Neural cell (in vitro differentiated cells): ENCODE data around the gene CAPZA2. TPM values are rescaled to one million over a fixed set of nuclear protein-coding genes. Genes with fewer than 3 reads are reported as not detected.

Experiments used
- H2AFZ ChIP-seq: fragments of 200-600, 300-800 bp; sonication (generic), shearing (Covaris generic); 2 replicates; pipeline ENCODE4 v1.6.0; 2014; ENCODE audit warnings: low read depth, mild to moderate bottlenecking, antibody characterized with exemption, low read length, moderate library complexity
- H3F3A ChIP-seq: fragments of 200-600 bp; shearing (Covaris generic); 2 replicates; pipeline ENCODE4 v1.6.1; 2016; ENCODE audit warnings: mild to moderate bottlenecking, moderate library complexity, mixed read lengths, antibody characterized with exemption, low read length; ENCODE audit not compliant: insufficient read depth, poor library complexity, severe bottlenecking
- H3K27ac ChIP-seq: fragments of 200-600, 300-800 bp; sonication (generic), shearing (Covaris generic); 2 replicates; pipeline ENCODE4 v1.5.1; 2014; ENCODE audit warnings: mild to moderate bottlenecking, low read length, moderate library complexity
- H3K27me3 ChIP-seq: fragments of 300-800, 200-600 bp; sonication (generic), shearing (Covaris generic); 2 replicates; pipeline ENCODE4 v1.6.0; 2014; ENCODE audit warnings: mild to moderate bottlenecking, low read depth, low read length, moderate library complexity; ENCODE audit not compliant: insufficient read depth
- H3K36me3 ChIP-seq: fragments of 300-800, 200-600 bp; sonication (generic), shearing (Covaris generic); 2 replicates; pipeline ENCODE4 v1.5.1; 2014; ENCODE audit warnings: mild to moderate bottlenecking, antibody characterized with exemption, low read length, moderate library complexity; ENCODE audit not compliant: insufficient read depth
- H3K4me2 ChIP-seq: fragments of 300-800, 200-600 bp; sonication (generic), shearing (Covaris generic); 2 replicates; pipeline ENCODE4 v1.6.0; 2014; ENCODE audit warnings: mild to moderate bottlenecking, low read length
- H3K4me3 ChIP-seq: fragments of 300-800, 200-600 bp; sonication (generic), shearing (Covaris generic); 2 replicates; pipeline ENCODE4 v1.5.1; 2014; ENCODE audit warnings: mild to moderate bottlenecking, low read length, moderate library complexity
- H3K79me2 ChIP-seq: fragments of 200-600 bp; shearing (Covaris generic); replicated peaks from 2 replicates; pipeline ENCODE4 v1.6.0; 2014; ENCODE audit warnings: mild to moderate bottlenecking, low read length, moderate library complexity; ENCODE audit not compliant: insufficient read depth
- H3K9ac ChIP-seq: fragments of 300-800, 200-600 bp; sonication (generic), shearing (Covaris generic); 2 replicates; pipeline ENCODE4 v1.6.1; 2016; ENCODE audit warnings: mild to moderate bottlenecking, low read length, mixed read lengths
- H3K9me2 ChIP-seq: fragments of 200-600 bp; shearing (Covaris generic); 2 replicates; pipeline ENCODE4 v1.6.1; 2016; ENCODE audit warnings: mild to moderate bottlenecking, low read length, mixed read lengths; ENCODE audit not compliant: insufficient read depth
- H3K9me3 ChIP-seq: fragments of 200-600, 300-800 bp; sonication (generic), shearing (Covaris generic); 2 replicates; pipeline ENCODE4 v1.6.1; 2016; ENCODE audit warnings: mild to moderate bottlenecking, mixed run types, low read length, moderate library complexity, mixed read lengths
- H4K20me1 ChIP-seq: fragments of 200-600 bp; shearing (Covaris generic); 2 replicates; pipeline ENCODE4 v1.6.1; 2016; ENCODE audit warnings: mild to moderate bottlenecking, mixed run types; ENCODE audit not compliant: insufficient read depth
- CTCF ChIP-seq: fragments of 450-650 bp; IDR thresholded peaks from 2 replicates; pipeline ENCODE4 v1.5.1; 2014; ENCODE audit warnings: antibody characterized with exemption, mild to moderate bottlenecking, moderate library complexity; ENCODE audit not compliant: poor library complexity, severe bottlenecking
- EP300 ChIP-seq: fragments of 450-650 bp; conservative IDR thresholded peaks from 2 replicates; pipeline ENCODE4 v1.6.1; 2014; ENCODE audit warnings: antibody characterized with exemption, mild to moderate bottlenecking, moderate library complexity; ENCODE audit not compliant: poor library complexity, severe bottlenecking
- EZH2 ChIP-seq: fragments of 200-600, 300-800 bp; shearing (Covaris generic), sonication (generic); IDR thresholded peaks from 2 replicates; pipeline ENCODE4 v1.6.1; 2014; ENCODE audit warnings: antibody characterized with exemption, low read length, borderline replicate concordance, mild to moderate bottlenecking; ENCODE audit not compliant: insufficient read depth, poor library complexity, severe bottlenecking
- MXI1 ChIP-seq: fragments of 450-650 bp; conservative IDR thresholded peaks from 2 replicates; pipeline ENCODE4 v1.6.1; 2014; ENCODE audit warnings: antibody characterized with exemption, mild to moderate bottlenecking; ENCODE audit not compliant: poor library complexity, severe bottlenecking
- POLR2AphosphoS5 ChIP-seq: IDR thresholded peaks from 2 replicates; pipeline ENCODE4 v1.6.1; 2012
- RAD21 ChIP-seq: fragments of 450-650 bp; conservative IDR thresholded peaks from 2 replicates; pipeline ENCODE4 v1.6.1; 2014; ENCODE audit warnings: antibody characterized with exemption, mild to moderate bottlenecking, moderate library complexity
- REST ChIP-seq: IDR thresholded peaks from 2 replicates; pipeline ENCODE4 v1.6.1; 2012; ENCODE audit warnings: borderline replicate concordance
- SMC3 ChIP-seq: fragments of 450-650 bp; conservative IDR thresholded peaks from 2 replicates; pipeline ENCODE4 v1.6.1; 2014; ENCODE audit warnings: antibody characterized with exemption, mild to moderate bottlenecking, moderate library complexity; ENCODE audit not compliant: poor library complexity
- TAF1 ChIP-seq: IDR thresholded peaks from 2 replicates; pipeline ENCODE4 v1.6.1; 2012; ENCODE audit warnings: low read depth
- polyA plus RNA-seq: library from polyadenylated mRNA; depleted of rRNA; stranded (reverse); fragments of >200 nt; gene quantifications from 2 replicates; pipeline ENCODE4 v1.2.3, GENCODE V29; 2014

Gene CAPZA2
- polyA plus RNA-seq, 1 donor from 2014 or later: 191 TPM

- Histone ChIP-seq H3K9me3 (peaks cover 6% of the 10 kb centered on the region), H3K27ac (no peak overlapping the region), H3K27me3 (no peaks in the 10 kb centered on the region), H3K4me3 (no peak overlapping the region), H3K4me2 (no peak overlapping the region), H3F3A (peaks cover 3% of the 10 kb centered on the region), H3K79me2 (peaks cover 8% of the 10 kb centered on the region), H3K9ac (no peak overlapping the region), H4K20me1 (no peaks in the 10 kb centered on the region), H3K36me3 (peaks cover 12% of the 10 kb centered on the region), H2AFZ (no peak overlapping the region), H3K9me2 (no peaks in the 10 kb centered on the region)
- TF ChIP-seq TAF1 (no peak), EP300 (no peak)
Measured at GRCh38 chr7:116910383-116910782, 48.0 kb downstream of the CAPZA2 start.

DNA sequence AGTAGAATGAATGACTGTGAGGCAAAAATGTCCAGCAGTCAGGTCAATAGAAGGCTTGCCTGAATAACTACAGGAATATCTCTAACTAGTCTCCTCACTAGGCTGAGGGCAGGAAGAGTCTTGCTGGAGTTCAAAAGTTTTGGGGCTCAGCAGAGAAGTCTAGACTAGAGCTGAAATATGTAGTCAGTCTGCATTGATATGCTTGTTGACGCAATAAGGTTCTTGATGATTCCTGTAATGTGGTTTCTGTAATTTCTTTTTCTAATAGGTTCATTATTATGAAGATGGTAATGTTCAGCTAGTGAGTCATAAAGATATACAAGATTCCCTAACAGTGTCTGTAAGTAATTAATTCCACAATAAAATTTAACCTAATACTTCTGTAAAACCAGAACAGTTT lies 49.4 kb downstream of the CAPZA2 start:
- no peaks in the 10 kb centered on the region for H4K20me1 ChIP-seq
- TF ChIP-seq CTCF: no peak
- no peak for TF ChIP-seq TAF1
- TF ChIP-seq MXI1: no peak
- TF ChIP-seq REST: no peak
- H3K27ac ChIP-seq: no peak overlapping the region
- no peak overlapping the region for H3K4me3 ChIP-seq
- H3K27me3 ChIP-seq: no peaks in the 10 kb centered on the region
- no peak overlapping the region for H3K9ac ChIP-seq
- H3F3A ChIP-seq: no peaks in the 10 kb centered on the region
- H3K9me2 ChIP-seq: no peaks in the 10 kb centered on the region
- H3K79me2 ChIP-seq: peaks cover 8% of the 10 kb centered on the region
- peaks cover 12% of the 10 kb centered on the region for H3K36me3 ChIP-seq
- H2AFZ ChIP-seq: no peak overlapping the region
- no peak overlapping the region for H3K4me2 ChIP-seq
- H3K9me3 ChIP-seq: peaks cover 6% of the 10 kb centered on the region

DNA sequence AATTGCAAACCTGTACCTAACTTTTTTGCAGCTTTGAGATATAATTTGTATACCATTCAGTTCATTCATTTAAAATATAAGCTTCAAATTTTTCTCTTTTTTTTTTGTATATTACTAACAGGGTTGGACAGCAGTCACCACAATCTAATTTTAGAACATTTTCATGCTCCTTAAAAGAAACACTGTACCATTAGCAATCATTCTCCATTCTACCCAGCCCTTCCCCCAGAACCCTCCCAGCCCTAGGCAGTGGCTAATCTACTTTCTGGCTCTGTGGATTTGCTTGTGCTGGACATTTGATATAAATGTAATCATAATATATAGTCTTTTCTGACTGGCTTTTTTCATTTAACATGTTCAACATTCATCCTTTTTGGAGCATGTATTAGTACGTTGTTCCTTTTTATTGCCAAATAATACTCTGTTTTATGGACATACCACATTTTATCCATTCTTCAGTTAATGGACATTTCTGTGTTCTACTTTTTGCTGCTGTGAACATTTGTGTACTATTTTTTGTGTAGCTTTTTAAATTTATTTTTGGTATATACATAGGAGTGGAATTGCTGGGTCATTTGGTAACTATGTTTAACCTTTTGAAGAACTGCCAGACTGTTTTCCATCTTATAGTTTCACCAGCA lies 50.0 kb downstream of the CAPZA2 start:
- H3K9me3 ChIP-seq: peaks cover 6% of the 10 kb centered on the region
- no peaks in the 10 kb centered on the region for H3F3A ChIP-seq
- peaks cover 8% of the 10 kb centered on the region for H3K79me2 ChIP-seq
- H2AFZ ChIP-seq: no peak overlapping the region
- H3K4me3 ChIP-seq: no peak overlapping the region
- TF ChIP-seq EZH2 (no peak), RAD21 (no peak), EP300 (no peak), MXI1 (no peak), TAF1 (no peak), SMC3 (no peak), POLR2AphosphoS5 (no peak), REST (no peak), CTCF (no peak)
- peaks cover 12% of the 10 kb centered on the region for H3K36me3 ChIP-seq
- no peaks in the 10 kb centered on the region for H3K9me2 ChIP-seq
- no peak overlapping the region for H3K9ac ChIP-seq
- H3K27me3 ChIP-seq: no peaks in the 10 kb centered on the region
- no peaks in the 10 kb centered on the region for H4K20me1 ChIP-seq
- no peak overlapping the region for H3K4me2 ChIP-seq
- H3K27ac ChIP-seq: no peak overlapping the region
